Activated CD8-positive, alpha-beta memory T cell treated with anti-CD3 and anti-CD28 coated beads for 1 hour (primary cell): Measurements from ENCODE around the gene XYLT1.
"Not testable (repeated sequence)": the region's sequence is repeated elsewhere in the genome, so short reads cannot be mapped to it uniquely, and the experiment has no call there.

ENCODE experiments used
- DNase-seq, 2 donors: peaks; one replicate each; pipeline ENCODE4 v3.0.0-alpha.2; 2020; ENCODE audit warnings: low read depth in 1 of 2; ENCODE audit errors: extremely low read depth in 1 of 2

The XYLT1 gene

GRCh38 chr16:17340804-17341203, 130.0 kb downstream of the XYLT1 start:
- no peak for DNase-seq

DNA sequence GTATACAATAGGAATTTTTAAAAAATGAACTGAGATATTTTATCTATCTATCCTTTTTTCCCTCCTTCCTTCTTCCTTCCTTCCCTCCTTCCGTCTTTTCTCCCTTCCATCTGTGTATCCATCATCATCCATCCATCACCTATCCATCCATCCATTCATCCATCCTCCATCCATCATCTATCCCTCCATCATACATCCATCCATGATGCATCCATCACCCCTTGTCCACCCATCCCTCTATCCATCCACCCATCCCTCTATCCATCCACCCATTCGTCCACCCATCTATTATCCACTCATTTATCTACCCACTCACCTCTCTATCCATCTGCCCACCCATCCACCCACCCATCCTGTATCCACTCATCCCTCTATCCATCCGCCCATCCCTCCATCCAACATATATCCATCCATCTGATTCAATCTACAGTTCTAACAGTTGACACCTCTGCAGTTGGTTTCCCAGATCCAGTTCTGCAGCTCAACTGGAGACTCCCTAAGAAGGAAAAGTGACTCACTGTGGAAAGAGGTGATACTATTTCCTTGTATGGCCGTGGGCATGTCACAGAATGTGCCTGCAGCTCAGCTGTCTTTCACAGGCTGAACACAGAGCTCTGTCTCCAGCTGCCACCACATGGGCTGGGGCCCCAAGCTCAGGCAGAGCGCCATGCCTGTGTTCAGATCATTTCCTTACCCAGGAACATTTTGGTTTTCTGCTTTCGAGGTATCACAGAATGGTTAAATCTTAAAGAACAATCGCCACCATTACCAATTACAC, 130.8 kb downstream of the XYLT1 start:
- DNase-seq: no peak

DNA sequence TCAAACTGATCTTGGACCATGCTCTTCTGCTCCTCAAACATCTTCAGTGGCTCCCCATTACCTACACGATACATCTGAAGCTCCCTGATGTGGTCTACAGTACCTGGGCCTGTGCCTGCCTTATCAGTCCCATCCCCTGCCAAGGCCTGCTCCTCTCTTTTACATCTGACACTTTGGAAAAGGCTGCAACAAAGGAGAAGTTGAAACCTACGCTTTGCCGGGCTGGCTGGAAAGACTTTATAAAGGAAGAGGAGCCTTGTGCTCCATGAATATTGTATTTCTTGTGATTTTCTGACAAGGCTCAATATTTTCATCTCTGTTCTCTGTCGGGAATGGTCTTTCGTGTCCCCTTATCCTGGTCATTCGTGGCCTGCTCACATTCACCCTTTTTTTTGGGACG, 132.5 kb downstream of the XYLT1 start:
- DNase-seq: no peak

DNA sequence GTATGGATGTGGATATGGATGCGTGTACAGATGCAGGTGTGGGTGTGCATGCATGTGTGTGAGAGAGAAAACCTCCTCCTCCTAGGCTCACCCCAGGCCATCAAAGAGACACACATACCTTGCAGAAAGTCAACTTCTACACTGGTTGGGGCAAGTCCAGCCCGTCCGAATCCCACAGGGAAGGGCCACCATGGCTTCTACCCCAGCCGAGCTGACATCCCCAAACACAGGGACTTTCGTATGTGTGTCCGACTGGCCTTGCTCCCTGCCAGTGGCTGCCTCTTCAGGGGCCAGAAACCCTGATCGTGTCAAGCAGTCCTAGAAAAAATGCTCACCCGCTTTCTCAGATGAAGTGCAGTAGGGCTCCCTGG, 134.2 kb downstream of the XYLT1 start:
- DNase-seq: no peak

GRCh38 chr16:17335826-17336529, 134.8 kb downstream of the XYLT1 start:
- no peak for DNase-seq

- DNase-seq: not testable (repeated sequence)
These were observed 135.4 kb downstream of the XYLT1 start for GRCh38 chr16:17335406-17335805.

DNA sequence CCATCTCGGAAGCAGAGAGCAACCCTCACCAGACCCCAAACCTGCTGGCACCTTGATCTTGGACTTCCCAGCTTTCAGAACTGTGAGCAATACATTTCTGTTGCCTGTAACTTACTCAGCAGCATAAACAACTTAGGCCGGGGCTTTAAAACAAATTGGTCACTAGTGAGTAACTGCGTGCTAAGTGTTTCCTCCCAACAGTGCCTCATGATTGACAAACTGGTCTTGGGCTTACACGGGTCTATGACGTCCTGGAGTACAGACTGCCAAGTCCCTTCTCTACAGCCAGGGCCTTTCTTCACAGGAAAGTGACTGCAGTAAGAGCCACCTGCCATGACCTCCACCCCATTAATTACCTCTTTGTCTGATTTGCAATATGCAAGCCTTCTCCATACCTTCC, 136.7 kb downstream of the XYLT1 start:
- DNase-seq: no peak

DNA sequence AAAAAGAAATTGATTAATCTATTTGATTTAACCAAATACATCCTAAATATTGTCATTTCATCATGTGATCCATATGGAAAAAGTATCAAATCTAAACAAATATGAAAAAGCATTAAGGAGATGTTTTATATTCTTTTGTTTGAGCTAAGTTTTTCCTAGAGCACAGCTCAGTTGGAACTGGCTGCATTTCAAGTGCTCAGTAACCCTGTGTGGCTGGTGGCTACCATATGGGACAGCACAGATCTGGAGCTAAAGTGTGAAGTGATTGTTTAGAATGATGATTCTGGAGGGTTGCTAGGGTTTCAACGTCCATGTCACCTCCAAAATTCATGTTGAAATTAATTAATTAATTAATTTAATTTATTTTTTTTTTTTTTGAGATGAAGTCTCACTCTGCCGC, 137.5 kb downstream of the XYLT1 start:
- DNase-seq: no peak

GRCh38 chr16:17331991-17332390, 138.8 kb downstream of the XYLT1 start:
- no peak for DNase-seq

- no peak for DNase-seq
These were observed 139.6 kb downstream of the XYLT1 start for GRCh38 chr16:17331071-17331607.

GRCh38 chr16:17330044-17330443, 140.7 kb downstream of the XYLT1 start:
- DNase-seq: no peak

- DNase-seq: no peak
These were observed 141.4 kb downstream of the XYLT1 start for GRCh38 chr16:17329391-17329790.

DNA sequence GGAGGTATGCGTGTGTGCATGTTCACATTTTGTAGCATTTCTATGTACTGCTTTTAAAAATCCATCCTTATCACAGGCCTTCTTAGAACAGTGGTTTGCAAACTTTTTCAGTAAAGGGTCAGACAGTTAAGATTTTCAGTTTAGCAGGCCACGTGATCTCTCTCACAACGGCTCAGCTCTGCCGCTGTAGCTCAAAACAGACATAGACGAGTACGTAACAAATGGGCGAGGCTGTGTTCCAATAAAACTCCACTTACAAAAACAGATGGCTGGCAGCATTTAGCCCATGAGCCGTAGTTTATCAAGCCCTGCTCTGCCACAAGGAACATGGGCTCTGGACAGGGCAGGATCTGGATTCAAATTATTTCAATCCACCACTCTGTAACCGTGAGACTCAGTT, 141.8 kb downstream of the XYLT1 start:
- DNase-seq: no peak

DNA sequence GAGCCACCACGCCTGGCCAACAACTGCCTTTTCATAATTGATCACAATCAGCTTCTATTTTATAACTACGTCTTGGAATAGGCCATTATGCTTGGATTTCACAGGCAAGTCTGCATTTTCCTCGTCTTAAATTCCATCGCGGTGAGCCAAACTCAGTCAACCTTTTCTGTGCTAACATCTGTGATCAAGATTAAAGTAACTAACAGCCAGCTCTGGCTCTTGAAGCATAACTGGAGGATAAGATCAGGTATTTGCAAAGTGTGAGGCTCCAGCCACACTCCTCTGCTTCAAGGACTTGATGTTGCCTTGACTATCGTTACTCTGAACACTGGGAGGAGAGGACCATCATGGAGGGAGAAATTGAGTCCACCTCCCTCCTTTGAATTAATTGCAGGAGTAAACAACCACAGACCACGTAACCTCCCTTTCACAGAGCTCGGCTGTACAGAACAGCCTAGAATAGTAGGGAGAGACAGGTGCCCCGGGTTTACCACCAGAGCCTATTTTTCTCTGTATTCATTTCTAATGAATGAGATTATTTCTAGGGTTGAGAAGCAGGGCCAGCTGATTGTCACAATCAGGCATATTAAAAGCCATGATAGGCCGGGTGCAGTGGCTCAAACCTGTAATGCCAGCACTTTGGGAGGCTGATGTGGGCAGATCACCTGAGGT, 143.0 kb downstream of the XYLT1 start:
- no peak for DNase-seq

DNA sequence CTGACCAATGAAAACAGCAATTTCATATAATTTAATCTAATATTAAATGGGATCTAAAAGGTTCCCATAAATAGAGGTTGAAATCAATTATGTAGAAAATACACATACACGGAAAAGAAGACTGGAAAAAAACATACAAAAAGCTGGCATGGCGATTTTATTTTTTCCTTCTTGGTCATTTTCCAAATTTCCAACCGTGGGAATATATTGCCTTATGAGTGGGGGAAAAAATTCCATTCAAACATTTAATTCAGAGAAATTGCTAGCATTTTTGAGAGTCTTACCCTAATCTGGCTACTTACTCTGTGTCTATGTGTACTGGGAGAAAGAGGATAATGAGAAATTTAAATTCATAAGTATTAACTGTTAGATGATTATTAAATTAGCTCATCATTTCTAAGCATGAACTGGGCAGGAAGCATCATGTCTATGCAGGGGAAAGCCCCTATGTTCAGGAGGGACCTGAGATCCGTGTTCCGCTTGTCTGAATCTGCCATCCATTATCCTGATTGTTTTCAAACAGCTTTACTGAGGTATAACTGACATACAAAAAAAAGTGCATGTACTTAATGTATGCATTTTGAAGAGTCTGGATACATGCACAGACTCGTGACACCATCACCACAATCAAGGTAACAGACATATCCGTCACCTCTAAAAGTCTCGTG, 145.2 kb downstream of the XYLT1 start:
- DNase-seq: no peak

DNA sequence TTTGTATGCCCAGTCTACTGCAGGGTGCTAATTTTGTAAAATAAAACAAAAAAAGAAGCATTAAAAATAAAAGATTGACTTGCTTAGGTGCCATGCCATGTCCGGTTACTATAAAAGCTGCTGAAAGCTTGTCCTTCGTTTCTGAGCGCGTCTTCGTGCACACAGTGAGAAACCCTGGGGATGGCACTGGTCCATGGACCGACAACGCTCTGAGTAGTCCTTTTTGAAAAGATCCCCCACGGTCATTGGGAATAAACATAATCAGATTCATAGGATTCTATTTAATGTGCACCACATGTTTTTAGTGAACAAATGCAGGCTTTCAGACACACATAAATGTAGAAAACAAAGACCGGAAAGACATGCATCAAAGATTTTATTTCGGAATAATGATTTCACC, 146.3 kb downstream of the XYLT1 start:
- DNase-seq: no peak

DNA sequence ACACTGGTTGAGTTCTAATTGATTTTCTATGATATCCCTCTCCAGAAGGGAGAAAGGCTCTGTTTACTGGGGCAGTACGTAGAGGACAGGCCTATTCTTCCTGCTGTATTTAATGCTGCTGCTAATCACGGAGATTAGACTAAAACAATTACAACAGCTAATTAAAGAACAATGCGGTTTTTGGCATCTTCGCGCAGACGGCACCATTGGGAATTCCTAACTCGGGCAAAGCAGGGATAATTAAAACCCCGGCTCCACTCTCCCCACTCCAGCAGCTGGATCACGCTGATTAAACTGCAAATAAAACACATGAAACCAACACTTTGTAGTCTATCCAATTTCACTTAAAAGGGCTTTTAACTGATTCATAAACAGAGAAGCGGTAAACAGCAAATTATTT, 147.6 kb downstream of the XYLT1 start:
- DNase-seq: no peak

DNA sequence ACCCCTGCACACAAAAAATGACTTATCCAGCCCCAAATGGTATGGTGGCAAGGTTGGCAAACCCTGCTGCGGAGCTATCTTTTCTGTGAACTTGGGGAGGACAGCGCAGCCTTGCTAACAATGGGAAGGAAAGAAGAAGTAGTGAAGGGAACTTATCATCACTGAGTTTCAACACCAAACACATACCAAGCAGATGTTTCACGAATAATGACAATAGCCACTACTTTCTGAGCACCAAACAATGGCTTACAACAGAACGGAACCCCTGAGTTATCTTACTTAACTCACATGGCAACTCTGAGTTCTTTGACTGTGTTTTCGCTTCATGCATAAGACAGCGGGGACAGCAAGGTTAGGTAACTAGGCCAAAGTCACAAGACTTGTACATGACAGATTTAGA, 148.9 kb downstream of the XYLT1 start:
- DNase-seq: no peak

- no peak for DNase-seq
These were observed 150.8 kb downstream of the XYLT1 start for GRCh38 chr16:17320009-17320408.

DNA sequence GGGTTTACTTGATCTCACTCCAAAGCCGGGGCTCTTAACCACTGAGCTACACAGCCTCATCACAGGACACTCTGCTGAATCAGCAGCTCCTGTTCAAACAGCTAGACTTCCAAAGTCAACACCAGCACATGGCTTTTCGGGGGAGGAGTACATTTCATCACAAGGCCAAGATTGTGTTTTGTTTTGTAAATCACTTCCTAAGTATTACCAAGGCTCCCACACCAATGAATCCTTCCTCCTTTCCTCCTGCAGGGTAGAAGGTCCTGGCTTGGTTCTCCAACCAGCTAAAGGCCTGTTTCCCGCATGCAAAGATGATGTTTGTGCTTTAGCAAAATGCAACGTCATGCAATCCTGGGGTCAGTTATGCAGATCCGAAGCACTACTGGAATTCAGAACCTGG, 152.5 kb downstream of the XYLT1 start:
- DNase-seq: no peak

- DNase-seq: no peak
These were observed 154.8 kb downstream of the XYLT1 start for GRCh38 chr16:17316005-17316404.
